Cardiac muscle cell (in vitro differentiated cells and primary cell): ENCODE data around the gene SLC6A3. TPM values are rescaled to one million over a fixed set of nuclear protein-coding genes. Genes with fewer than 3 reads are reported as not detected.

Experiments used
- DNase-seq, 2 donors: peaks; one replicate each; pipeline versions ENCODE4 v3.0.0 to v3.0.0-alpha.2; 2010 to 2017; ENCODE audit warnings: low read depth in 1 of 2, low spot score in 1 of 2
- H3K27ac ChIP-seq: fragments of 200-600 bp; sonication (generic); 2 replicates; pipeline ENCODE4 v1.5.1; 2016
- H3K27me3 ChIP-seq: fragments of 200-600 bp; sonication (generic); 2 replicates; pipeline ENCODE4 v1.6.0; 2016; ENCODE audit warnings: control low read depth
- H3K36me3 ChIP-seq: fragments of 200-600 bp; sonication (generic); 2 replicates; pipeline ENCODE4 v1.5.1; 2016; ENCODE audit warnings: control low read depth
- H3K4me1 ChIP-seq: fragments of 200-600 bp; sonication (generic); 2 replicates; pipeline ENCODE4 v1.8.1; 2017; ENCODE audit warnings: low read depth, mild to moderate bottlenecking, mixed run types
- H3K4me3 ChIP-seq: fragments of 200-600 bp; sonication (generic); 2 replicates; pipeline ENCODE4 v1.5.1; 2016; ENCODE audit warnings: mild to moderate bottlenecking
- H3K9me3 ChIP-seq: fragments of 200-600 bp; sonication (generic); 2 replicates; pipeline ENCODE4 v1.5.1; 2017; ENCODE audit warnings: low read depth, mild to moderate bottlenecking, control low read depth
- polyA plus RNA-seq: library from polyadenylated mRNA; unstranded; fragments of >200 nt; fragmentation: Nextera tagmentation; extraction: Ambion mirVana; gene quantifications from 2 replicates; pipeline ENCODE4 v1.2.1, GENCODE V29; 2016
- total RNA-seq: library from RNA; depleted of rRNA; stranded (reverse); fragments of >200 nt; gene quantifications from 2 replicates; pipeline ENCODE4 v1.2.3, GENCODE V29; 2016
- TF ChIP-seq, protein P1 (sequence below): IDR thresholded peaks from 2 replicates; pipeline ENCODE4 v1.5.1; 2012; ENCODE audit warnings: low read depth, mild to moderate bottlenecking, low read length

SLC6A3 gene
- total and polyA plus RNA-seq, 2 experiments from 2014 or later: not detected

DNA sequence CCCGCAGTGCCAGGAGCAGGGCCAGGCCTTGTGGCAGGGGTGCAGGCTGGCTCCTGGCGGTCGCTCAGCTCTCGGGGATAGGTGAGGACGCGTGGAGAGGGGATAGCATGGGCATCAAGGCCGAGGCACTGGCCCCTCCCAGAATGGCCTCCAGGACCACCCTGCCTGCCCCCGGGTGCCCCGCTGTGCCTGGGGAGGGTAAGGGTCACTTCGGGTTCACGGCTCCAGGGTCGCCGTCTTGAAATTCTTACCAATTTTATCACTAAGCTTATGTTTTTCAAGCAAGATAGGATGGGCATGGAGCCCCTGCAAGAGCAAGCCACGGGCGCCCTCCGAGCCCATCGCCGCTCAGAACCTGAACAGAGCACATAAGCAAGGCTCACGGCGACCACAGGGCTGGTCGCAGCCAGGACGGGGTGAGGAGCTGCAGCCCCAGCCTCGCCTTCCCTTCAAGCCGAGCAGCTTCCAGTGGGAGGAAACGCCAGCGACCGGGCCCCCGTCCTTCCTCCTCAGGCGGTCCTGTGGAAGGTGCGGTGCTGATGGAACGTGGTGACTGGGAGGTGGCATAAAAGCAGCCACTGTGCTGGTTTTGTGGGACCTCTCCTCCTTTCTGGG is 86.1 kb downstream of the SLC6A3 start:
- DNase-seq: no peak
- Histone ChIP-seq H3K4me3 (no peak overlapping the region), H3K27me3 (peaks cover 25% of the 10 kb centered on the region), H3K36me3 (no peaks in the 10 kb centered on the region), H3K9me3 (no peaks in the 10 kb centered on the region), H3K27ac (no peak overlapping the region), H3K4me1 (no peaks in the 10 kb centered on the region)
- TF ChIP-seq, protein P1, sequence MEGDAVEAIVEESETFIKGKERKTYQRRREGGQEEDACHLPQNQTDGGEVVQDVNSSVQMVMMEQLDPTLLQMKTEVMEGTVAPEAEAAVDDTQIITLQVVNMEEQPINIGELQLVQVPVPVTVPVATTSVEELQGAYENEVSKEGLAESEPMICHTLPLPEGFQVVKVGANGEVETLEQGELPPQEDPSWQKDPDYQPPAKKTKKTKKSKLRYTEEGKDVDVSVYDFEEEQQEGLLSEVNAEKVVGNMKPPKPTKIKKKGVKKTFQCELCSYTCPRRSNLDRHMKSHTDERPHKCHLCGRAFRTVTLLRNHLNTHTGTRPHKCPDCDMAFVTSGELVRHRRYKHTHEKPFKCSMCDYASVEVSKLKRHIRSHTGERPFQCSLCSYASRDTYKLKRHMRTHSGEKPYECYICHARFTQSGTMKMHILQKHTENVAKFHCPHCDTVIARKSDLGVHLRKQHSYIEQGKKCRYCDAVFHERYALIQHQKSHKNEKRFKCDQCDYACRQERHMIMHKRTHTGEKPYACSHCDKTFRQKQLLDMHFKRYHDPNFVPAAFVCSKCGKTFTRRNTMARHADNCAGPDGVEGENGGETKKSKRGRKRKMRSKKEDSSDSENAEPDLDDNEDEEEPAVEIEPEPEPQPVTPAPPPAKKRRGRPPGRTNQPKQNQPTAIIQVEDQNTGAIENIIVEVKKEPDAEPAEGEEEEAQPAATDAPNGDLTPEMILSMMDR: no peak

DNA sequence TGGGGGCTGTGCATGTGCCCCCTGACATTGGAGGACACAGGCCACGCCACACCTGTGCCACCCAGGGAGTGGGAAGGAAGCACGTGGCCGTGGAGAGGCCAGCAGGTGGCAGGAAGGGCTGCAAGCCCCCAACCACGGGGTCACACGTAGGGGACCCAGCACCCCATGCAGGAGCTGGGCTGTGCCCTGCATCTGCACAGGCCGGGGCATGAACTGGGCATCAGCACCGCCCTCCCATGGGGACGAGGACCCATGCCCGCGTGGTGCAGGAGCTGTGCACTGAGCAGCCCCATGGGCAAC is 86.6 kb downstream of the SLC6A3 start:
- Histone ChIP-seq H3K27me3 (peaks cover 20% of the 10 kb centered on the region), H3K36me3 (no peaks in the 10 kb centered on the region)

DNA sequence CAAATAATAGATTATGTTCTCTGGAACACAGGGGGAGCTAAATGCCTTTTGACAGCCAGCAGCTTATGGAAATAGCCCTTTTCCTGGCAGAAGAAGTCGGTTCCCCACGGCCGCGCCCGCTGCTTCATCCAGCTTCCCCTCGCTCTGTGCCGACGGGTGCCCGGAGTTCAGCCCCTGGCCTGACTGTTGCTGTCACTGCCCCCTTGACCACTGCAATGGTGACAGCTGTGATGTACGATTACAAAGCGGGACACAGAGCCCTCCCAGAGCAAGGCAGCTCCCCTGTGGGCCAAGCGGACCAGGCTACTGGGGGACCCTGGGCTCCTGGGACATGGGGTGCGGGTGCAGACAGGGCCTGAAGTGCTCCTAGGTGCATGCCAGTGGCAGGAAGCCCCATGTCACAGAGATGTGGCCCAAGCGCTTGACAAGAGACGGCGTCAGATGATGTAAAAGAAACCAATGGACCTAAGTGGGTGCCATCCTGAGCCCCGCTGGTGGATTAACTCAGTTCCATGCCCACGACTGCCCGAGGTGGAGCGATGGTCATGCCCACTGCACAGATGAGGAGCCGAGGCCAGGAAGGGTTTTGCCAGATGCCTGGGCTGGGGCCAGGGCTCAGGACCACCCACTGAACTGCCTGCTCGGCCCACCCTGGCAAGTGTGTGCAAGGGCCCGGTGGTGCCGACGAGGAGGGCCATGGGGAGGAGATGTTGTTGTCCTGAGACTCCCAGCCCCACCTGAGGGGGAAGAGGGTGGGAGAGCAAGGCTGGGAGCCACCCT is 87.1 kb downstream of the SLC6A3 start:
- Histone ChIP-seq H3K4me3 (no peak overlapping the region), H3K9me3 (no peaks in the 10 kb centered on the region), H3K4me1 (no peaks in the 10 kb centered on the region), H3K27ac (no peak overlapping the region), H3K36me3 (no peaks in the 10 kb centered on the region), H3K27me3 (peaks cover 15% of the 10 kb centered on the region)
- DNase-seq: no peak
- TF ChIP-seq, protein P1: no peak

More for the DNA sequence above, 86.6 kb downstream of the SLC6A3 start:
- Histone ChIP-seq H3K4me3 (no peak overlapping the region), H3K27ac (no peak overlapping the region), H3K9me3 (no peaks in the 10 kb centered on the region), H3K4me1 (no peaks in the 10 kb centered on the region)
- DNase-seq: no peak
- TF ChIP-seq, protein P1: no peak

DNA sequence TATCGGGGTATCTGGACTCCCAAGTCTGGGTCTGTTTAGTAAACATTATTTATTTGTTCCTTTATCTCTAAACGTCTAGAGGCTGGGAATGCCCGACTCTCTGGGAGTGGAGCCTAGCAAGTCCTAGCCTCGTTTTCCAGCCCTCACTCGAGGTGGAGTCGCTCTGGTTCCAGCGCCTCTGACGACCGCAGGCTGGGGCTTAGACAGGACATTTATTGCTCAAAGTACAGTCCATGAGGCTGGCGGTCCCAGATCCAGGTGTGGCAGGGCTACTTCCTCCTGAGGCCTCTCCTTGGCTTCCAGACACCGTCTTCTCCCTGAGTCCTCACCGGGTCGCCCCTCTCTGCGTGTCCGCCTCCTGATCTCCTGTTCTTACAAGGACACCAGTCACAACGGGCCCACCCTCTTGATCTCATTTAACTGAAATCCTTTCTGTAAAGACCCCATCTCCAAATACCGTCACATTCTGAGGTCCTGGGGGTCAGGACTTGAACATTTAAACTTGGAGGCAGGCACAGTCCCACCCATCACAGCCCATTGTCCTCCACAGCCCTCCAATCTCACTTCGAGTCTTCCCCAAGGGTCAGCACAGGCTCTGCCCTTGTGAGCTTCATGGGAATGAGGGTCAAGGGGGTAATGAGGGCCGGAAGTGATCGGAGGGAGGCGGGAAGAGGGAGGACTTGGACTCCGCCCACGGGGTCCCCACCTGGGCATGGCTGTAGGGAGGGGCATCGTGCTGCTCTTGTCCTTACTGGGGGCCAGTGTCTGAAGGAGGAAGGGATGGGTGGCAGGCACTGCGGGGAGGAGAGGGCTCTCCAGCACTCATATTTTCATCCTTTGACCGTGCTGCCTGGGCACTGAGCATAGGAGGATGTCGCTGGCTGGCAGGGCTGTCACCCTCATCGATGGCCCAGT is 88.1 kb downstream of the SLC6A3 start:
- Histone ChIP-seq H3K4me1 (no peaks in the 10 kb centered on the region), H3K36me3 (no peaks in the 10 kb centered on the region), H3K4me3 (no peak overlapping the region), H3K9me3 (no peaks in the 10 kb centered on the region), H3K27me3 (peaks cover 9% of the 10 kb centered on the region), H3K27ac (no peak overlapping the region)
- TF ChIP-seq, protein P1: no peak
- DNase-seq: no peak

DNA sequence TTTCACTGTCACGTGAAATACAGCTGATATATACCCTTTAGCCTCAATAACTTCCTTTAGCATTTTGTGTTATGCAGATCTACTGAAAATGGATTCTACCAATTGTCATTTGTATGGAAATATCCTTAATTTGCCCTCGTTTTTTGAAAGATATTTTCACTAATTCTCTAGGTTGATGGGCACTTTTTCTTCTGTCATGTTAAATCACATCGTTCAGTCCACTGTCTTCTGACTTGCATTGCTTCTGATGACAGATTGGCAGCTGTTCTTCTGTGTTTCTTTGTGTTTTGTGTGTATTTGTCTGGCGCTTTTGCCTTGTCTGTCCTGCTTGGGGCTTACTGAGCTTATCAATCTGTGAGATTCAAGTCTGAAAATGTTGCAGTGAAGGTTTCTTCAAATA is 90.7 kb downstream of the SLC6A3 start:
- no peak for DNase-seq
- TF ChIP-seq, protein P1: no peak

More for the DNA sequence above, 90.7 kb downstream of the SLC6A3 start:
- Histone ChIP-seq H3K36me3 (no peaks in the 10 kb centered on the region), H3K9me3 (no peaks in the 10 kb centered on the region), H3K27ac (no peak overlapping the region), H3K27me3 (peaks cover 5% of the 10 kb centered on the region), H3K4me1 (no peaks in the 10 kb centered on the region), H3K4me3 (no peak overlapping the region)
